SK-N-MC (cell line): ENCODE data around the gene PPP1R13L.

Experiments
- DNase-seq: peaks from one replicate; pipeline ENCODE4 v3.0.0-alpha.2; 2011; ENCODE audit warnings: low read depth, low spot score
- H3K27ac ChIP-seq: fragments of 200-600 bp; sonication (generic); 2 replicates; pipeline ENCODE4 v1.5.1; 2016; ENCODE audit warnings: mixed run types
- H3K36me3 ChIP-seq: fragments of 200-600 bp; sonication (generic); 2 replicates; pipeline ENCODE4 v1.6.1; 2017; ENCODE audit warnings: antibody characterized with exemption, low read length, mixed read lengths; ENCODE audit not compliant: insufficient read depth
- H3K4me3 ChIP-seq: fragments of 200-600 bp; sonication (generic); 2 replicates; pipeline ENCODE4 v1.5.1; 2016
- H3K9ac ChIP-seq: fragments of 200-600 bp; sonication (generic); 2 replicates; pipeline ENCODE4 v1.8.0; 2017; ENCODE audit warnings: mixed run types, mixed read lengths; ENCODE audit not compliant: insufficient read length
- H3K9me3 ChIP-seq: fragments of 200-600 bp; sonication (generic); 2 replicates; pipeline ENCODE4 v1.6.1; 2017; ENCODE audit warnings: low read depth, mild to moderate bottlenecking, antibody characterized with exemption, low read length, moderate library complexity, mixed read lengths
- EZH2 ChIP-seq: fragments of 200-600 bp; sonication (generic); IDR thresholded peaks from one replicate; pipeline ENCODE4 v1.6.1; 2017; ENCODE audit warnings: antibody characterized with exemption
- FOXP2 ChIP-seq: optimal IDR thresholded peaks from 2 replicates; pipeline ENCODE3; 2011; ENCODE audit warnings: mild to moderate bottlenecking, moderate library complexity; ENCODE audit not compliant: insufficient read depth; ENCODE audit errors: extremely low read length, control extremely low read depth
- POLR2AphosphoS5 ChIP-seq: IDR thresholded peaks from 2 replicates; pipeline ENCODE4 v1.6.1; 2012; ENCODE audit warnings: mild to moderate bottlenecking, low read depth, low read length, borderline replicate concordance

The PPP1R13L gene

DNA sequence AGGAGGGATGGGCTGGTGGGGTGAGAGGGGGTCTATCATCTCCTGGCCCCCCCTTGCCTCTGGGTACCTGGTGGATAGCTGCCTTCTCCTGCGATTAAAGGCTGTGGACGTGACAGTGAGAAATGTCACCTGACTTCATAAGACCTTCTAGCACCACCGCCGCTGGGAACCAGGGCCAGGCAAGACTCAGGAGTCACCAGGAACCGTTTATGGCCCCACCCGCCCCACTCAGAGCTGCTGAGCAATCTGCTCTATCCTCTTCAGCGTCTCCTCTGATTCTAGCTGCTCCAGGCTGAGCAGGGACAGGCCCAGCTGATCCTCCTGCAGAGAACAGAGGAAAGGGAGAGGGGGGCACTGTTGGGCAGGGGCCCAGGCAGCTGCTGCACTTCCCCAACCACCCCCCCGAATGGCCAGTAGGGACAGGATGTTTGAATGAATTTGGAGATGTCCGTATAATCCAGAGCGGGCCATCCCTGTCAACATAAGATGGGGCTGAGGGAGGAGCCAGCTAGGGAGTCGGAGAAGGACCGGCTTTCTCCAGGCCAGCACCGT is 53.4 kb downstream of the PPP1R13L start:
- no peak overlapping the region for H3K27ac ChIP-seq
- H3K9ac ChIP-seq = no peak overlapping the region
- DNase-seq = no peak
- TF ChIP-seq EZH2 = no peak
- TF ChIP-seq FOXP2 = no peak
- TF ChIP-seq POLR2AphosphoS5 = no peak
- no peaks in the 10 kb centered on the region for H3K9me3 ChIP-seq
- peaks cover 32% of the 10 kb centered on the region; the same call in 1 of the 2 replicates for H3K36me3 ChIP-seq
- H3K4me3 ChIP-seq = no peak overlapping the region

DNA sequence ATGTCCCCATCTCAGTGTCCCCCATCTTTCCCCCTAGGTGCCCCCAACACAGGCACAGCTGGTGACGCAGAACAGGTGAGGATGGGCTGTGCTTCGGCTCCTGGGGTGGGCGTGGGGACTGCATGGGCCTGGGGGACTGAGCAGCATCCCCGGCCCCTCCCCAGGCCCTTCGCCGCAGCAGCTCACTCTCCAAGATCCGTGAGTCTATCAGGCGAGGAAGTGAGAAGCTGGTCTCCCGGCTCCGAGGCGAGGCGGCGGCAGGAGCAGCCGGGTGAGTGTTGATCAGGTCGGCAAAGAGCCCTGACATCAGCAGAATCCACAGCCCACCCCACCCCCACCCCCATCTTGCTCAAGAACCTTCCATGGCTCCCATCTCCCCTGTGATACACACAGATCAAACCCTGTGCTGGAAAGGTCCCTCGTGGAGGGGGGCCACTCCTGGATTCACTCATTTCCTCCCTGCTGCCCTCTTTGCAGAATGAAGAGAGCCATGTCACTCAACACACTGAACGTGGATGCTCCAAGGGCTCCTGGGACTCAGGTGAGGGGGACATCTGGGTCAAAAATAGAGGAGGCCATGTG is 54.3 kb downstream of the PPP1R13L start:
- TF ChIP-seq POLR2AphosphoS5 = no peak
- TF ChIP-seq EZH2 = no peak
- no peak for TF ChIP-seq FOXP2
- Histone ChIP-seq H3K36me3 (peaks cover 32% of the 10 kb centered on the region; the same call in 1 of the 2 replicates), H3K4me3 (no peak overlapping the region), H3K9ac (no peak overlapping the region), H3K27ac (no peak overlapping the region), H3K9me3 (no peaks in the 10 kb centered on the region)
- DNase-seq = no peak

DNA sequence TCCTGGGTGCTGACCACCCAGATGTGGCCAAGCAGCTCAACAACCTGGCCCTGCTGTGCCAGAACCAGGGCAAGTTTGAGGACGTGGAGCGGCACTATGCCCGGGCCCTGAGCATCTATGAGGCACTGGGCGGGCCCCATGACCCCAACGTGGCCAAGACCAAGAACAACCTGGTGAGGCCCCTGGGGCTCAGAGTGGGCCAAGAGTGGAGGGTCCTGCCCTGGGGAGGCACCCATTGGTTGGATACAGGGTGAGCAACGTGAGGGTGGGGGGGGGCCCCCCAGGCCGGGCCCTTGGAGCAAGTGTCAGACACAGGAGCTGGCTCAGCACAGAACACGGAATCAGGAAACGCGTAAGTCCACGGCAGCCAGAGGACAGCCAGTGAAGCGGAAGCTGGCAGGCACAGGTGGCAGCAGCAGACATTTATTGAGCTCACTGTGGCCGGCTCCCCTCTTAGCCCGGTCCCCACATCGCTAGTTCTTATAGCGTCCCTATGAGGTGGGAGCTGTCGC is 55.4 kb downstream of the PPP1R13L start:
- no peaks in the 10 kb centered on the region for H3K9me3 ChIP-seq
- no peak for DNase-seq
- H3K36me3 ChIP-seq = peaks cover 25% of the 10 kb centered on the region; the same call in 1 of the 2 replicates
- no peak overlapping the region for H3K4me3 ChIP-seq
- H3K9ac ChIP-seq = no peak overlapping the region
- no peak overlapping the region for H3K27ac ChIP-seq
- no peak for TF ChIP-seq FOXP2
- no peak for TF ChIP-seq POLR2AphosphoS5
- no peak for TF ChIP-seq EZH2

DNA sequence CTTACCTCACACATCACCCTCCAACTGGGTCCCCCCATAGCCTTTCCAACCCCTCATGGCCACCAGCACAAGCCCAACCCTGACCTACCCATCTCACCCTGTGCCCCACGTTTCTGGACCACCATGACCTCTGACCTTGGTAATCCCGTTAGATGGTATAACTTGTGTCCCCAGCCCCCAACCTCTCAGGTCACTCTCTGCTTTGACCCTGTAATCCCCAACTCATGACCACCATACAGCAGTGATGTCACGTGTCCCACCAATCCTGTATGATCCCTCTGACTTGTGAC is 55.8 kb downstream of the PPP1R13L start:
- no peak overlapping the region for H3K9ac ChIP-seq
- no peak for DNase-seq
- H3K4me3 ChIP-seq = no peak overlapping the region
- H3K36me3 ChIP-seq = peaks cover 21% of the 10 kb centered on the region; the same call in 1 of the 2 replicates
- no peak overlapping the region for H3K27ac ChIP-seq
- no peaks in the 10 kb centered on the region for H3K9me3 ChIP-seq
- TF ChIP-seq POLR2AphosphoS5 (no peak), EZH2 (no peak), FOXP2 (no peak)

GRCh38 chr19:45348367-45349125 is 56.3 kb downstream of the PPP1R13L start:
- DNase-seq = no peak
- no peak overlapping the region for H3K4me3 ChIP-seq
- H3K9me3 ChIP-seq = no peaks in the 10 kb centered on the region
- H3K9ac ChIP-seq = no peak overlapping the region
- peaks cover 20% of the 10 kb centered on the region; the same call in 1 of the 2 replicates for H3K36me3 ChIP-seq
- TF ChIP-seq FOXP2 (no peak), EZH2 (no peak), POLR2AphosphoS5 (no peak)
- H3K27ac ChIP-seq = no peak overlapping the region

GRCh38 chr19:45347570-45348366 is 57.1 kb downstream of the PPP1R13L start:
- peaks cover 14% of the 10 kb centered on the region; the same call in 1 of the 2 replicates for H3K36me3 ChIP-seq
- H3K27ac ChIP-seq = no peak overlapping the region
- DNase-seq = no peak
- H3K9me3 ChIP-seq = no peaks in the 10 kb centered on the region
- no peak for TF ChIP-seq EZH2
- TF ChIP-seq FOXP2 = no peak
- TF ChIP-seq POLR2AphosphoS5 = no peak
- H3K4me3 ChIP-seq = no peak overlapping the region
- no peak overlapping the region for H3K9ac ChIP-seq

DNA sequence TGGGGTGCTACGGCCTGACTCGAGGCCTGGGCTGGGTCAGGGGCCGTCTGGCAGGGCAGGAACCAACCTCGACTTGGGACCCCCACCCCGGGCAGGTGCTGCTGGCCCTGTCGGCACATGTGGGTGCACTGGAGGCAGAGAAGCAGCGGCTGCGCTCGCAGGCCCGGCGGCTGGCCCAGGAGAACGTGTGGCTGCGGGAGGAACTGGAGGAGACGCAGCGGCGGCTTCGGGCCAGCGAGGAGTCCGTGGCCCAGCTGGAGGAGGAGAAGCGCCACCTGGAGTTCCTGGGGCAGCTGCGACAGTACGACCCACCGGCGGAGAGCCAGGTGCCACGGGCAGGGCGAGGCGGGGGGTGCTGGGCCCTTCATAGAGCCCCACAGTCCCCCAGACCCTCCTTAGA is 58.4 kb downstream of the PPP1R13L start:
- Histone ChIP-seq H3K4me3 (no peak overlapping the region), H3K9me3 (no peaks in the 10 kb centered on the region), H3K9ac (no peak overlapping the region), H3K27ac (no peak overlapping the region), H3K36me3 (peaks cover 7% of the 10 kb centered on the region; the same call in 1 of the 2 replicates)
- TF ChIP-seq EZH2 = no peak
- TF ChIP-seq POLR2AphosphoS5 = no peak
- TF ChIP-seq FOXP2 = no peak
- DNase-seq = no peak

DNA sequence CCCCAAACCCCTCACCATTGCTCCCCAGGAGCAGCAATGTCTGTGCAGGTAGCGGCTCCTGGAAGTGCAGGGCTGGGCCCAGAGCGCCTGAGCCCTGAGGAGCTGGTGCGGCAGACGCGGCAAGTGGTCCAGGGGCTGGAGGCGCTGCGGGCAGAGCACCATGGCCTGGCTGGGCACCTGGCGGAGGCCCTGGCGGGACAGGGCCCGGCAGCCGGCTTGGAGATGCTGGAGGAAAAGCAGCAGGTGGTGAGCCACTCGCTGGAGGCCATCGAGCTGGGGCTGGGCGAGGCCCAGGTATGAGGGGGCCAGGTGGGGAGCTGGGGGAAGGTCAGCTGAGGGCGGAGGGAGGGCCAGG is 59.4 kb downstream of the PPP1R13L start:
- no peak for DNase-seq
- no peaks in the 10 kb centered on the region for H3K9me3 ChIP-seq
- no peak overlapping the region for H3K27ac ChIP-seq
- H3K36me3 ChIP-seq = no peaks in the 10 kb centered on the region
- H3K4me3 ChIP-seq = no peak overlapping the region
- no peak overlapping the region for H3K9ac ChIP-seq
- TF ChIP-seq EZH2 = no peak
- TF ChIP-seq FOXP2 = no peak
- TF ChIP-seq POLR2AphosphoS5 = no peak
